GM12878 (cell line): ENCODE measurements around the gene QPRT. TPM values are rescaled to one million over a fixed set of nuclear protein-coding genes. Genes with fewer than 3 reads are reported as not detected.

Experiments
- ATAC-seq: fragments of 200-7000 bp; cut with Tn5 transposase; 3 replicates; pipeline ENCODE4 v1.9.1; 2020; ENCODE audit warnings: mild to moderate bottlenecking, moderate library complexity
- BruUV-seq: library from RNA; stranded (reverse); fragments of 400-500 nt; replicated peaks from 2 replicates; lab custom pipeline; 2021; lab: Mats Ljungman, UMichigan
- CTCF ChIA-PET: fragments of 300-600 bp; sonication (Branson Sonifier 250); formaldehyde crosslinking; extraction: SDS; loops from one replicate; lab custom pipeline; 2021; ENCODE audit warnings: inconsistent platforms; lab: Yijun Ruan, JAX
- POLR2A ChIA-PET: fragments of 350-600 bp; formaldehyde crosslinking; extraction: SDS; loops from one replicate; lab custom pipeline; 2021; ENCODE audit warnings: inconsistent platforms; lab: Charles Lee
- RAD21 ChIA-PET: fragments of 300-600 bp; sonication (Branson Sonifier 250); formaldehyde crosslinking; loops from one replicate; lab custom pipeline; 2023; ENCODE audit warnings: antibody characterized with exemption; ENCODE audit not compliant: unreplicated experiment; lab: Charles Lee
- SMC1A ChIA-PET: fragments of 300-600 bp; sonication (Branson Sonifier 250); formaldehyde crosslinking; loops from one replicate; lab custom pipeline; 2023; ENCODE audit not compliant: unreplicated experiment, uncharacterized antibody; lab: Charles Lee
- DNase-seq: peaks from one replicate; pipeline ENCODE4 v3.0.0-alpha.2; 2011; ENCODE audit warnings: low read depth, low spot score
- FAIRE-seq: peaks from 3 replicates; lab custom pipeline; 2011; peaks lifted over from hg19 to GRCh38; lab: Jason Lieb, UNC
- H2AFZ ChIP-seq: 2 replicates; pipeline ENCODE4 v1.6.0; 2011; ENCODE audit warnings: low read depth, low read length, control low read depth; ENCODE audit not compliant: control insufficient read depth
- H3K27ac ChIP-seq: 2 replicates; pipeline ENCODE4 v1.5.1; 2011; ENCODE audit warnings: control low read depth; ENCODE audit not compliant: control insufficient read depth, insufficient read depth
- H3K27me3 ChIP-seq, 2 experiments: replicated peaks in 1 of 2; 2 replicates each; pipeline versions ENCODE4 v1.6.0 to v1.6.1; 2011; ENCODE audit warnings: low read length in 1 of 2; ENCODE audit not compliant: control insufficient read depth in 2 of 2, insufficient read depth in 2 of 2
- H3K36me3 ChIP-seq, 2 experiments: 2 replicates each; pipeline ENCODE4 v1.5.1; 2011; ENCODE audit warnings: low read length in 1 of 2; ENCODE audit not compliant: control insufficient read depth in 2 of 2, insufficient read depth in 2 of 2
- H3K4me1 ChIP-seq: 2 replicates; pipeline ENCODE4 v1.6.1; 2011; ENCODE audit warnings: mild to moderate bottlenecking, low read length, moderate library complexity, mixed read lengths; ENCODE audit not compliant: control insufficient read depth, insufficient read depth
- H3K4me2 ChIP-seq: 2 replicates; pipeline ENCODE4 v1.6.0; 2011; ENCODE audit warnings: control low read depth; ENCODE audit not compliant: control insufficient read depth, insufficient read depth
- H3K4me3 ChIP-seq: fragments of 200-600 bp; sonication (generic); 2 replicates; pipeline ENCODE4 v1.5.1; 2016
- H3K79me2 ChIP-seq: 2 replicates; pipeline ENCODE4 v1.6.0; 2011; ENCODE audit warnings: low read length; ENCODE audit not compliant: control insufficient read depth, insufficient read depth
- H3K9ac ChIP-seq: 2 replicates; pipeline ENCODE4 v1.8.0; 2011; ENCODE audit warnings: low read length, control low read depth, mixed read lengths; ENCODE audit not compliant: control insufficient read depth, insufficient read depth
- H3K9me3 ChIP-seq: replicated peaks from 3 replicates; pipeline ENCODE4 v1.5.1; 2011; ENCODE audit warnings: mild to moderate bottlenecking, low read length; ENCODE audit not compliant: control insufficient read depth, insufficient read depth
- H4K20me1 ChIP-seq: 2 replicates; pipeline ENCODE4 v1.6.0; 2011; ENCODE audit not compliant: control insufficient read depth, insufficient read depth
- CBFB ChIP-seq: IDR thresholded peaks from 2 replicates; pipeline ENCODE4 v1.6.1; 2016; ENCODE audit warnings: antibody characterized with exemption, low read depth
- CHD1 ChIP-seq: IDR thresholded peaks from 2 replicates; pipeline ENCODE4 v1.6.1; 2012; ENCODE audit warnings: low read depth, low read length, improper control_type of control experiment
- HDAC6 ChIP-seq: fragments of 200-600 bp; sonication (generic); IDR thresholded peaks from one replicate; pipeline ENCODE4 v1.8.0; 2017; ENCODE audit warnings: antibody characterized with exemption; ENCODE audit not compliant: unreplicated experiment
- PAX5 ChIP-seq: IDR thresholded peaks from 2 replicates; pipeline ENCODE4 v1.6.1; 2011; ENCODE audit warnings: low read depth, low read length, borderline replicate concordance
- POLR2AphosphoS2 ChIP-seq: IDR thresholded peaks from 2 replicates; pipeline ENCODE4 v1.6.1; 2011; ENCODE audit warnings: low read depth, mild to moderate bottlenecking, low read length, improper control_type of control experiment, moderate library complexity
- RAD21 ChIP-seq: IDR thresholded peaks from 2 replicates; pipeline ENCODE4 v1.6.1; 2011; ENCODE audit warnings: mild to moderate bottlenecking, low read depth, low read length, moderate library complexity; ENCODE audit not compliant: insufficient read depth
- SIN3A ChIP-seq: IDR thresholded peaks from 2 replicates; pipeline ENCODE4 v1.6.1; 2012; ENCODE audit warnings: low read depth, low read length, improper control_type of control experiment
- SMC3 ChIP-seq: IDR thresholded peaks from 2 replicates; pipeline ENCODE4 v1.6.1; 2011; ENCODE audit warnings: low read length, improper control_type of control experiment, borderline replicate concordance
- WGBS: methylation state at CpG from one replicate; pipeline ENCODE4 v1.1.6; 2016; ENCODE audit warnings: low lambda C conversion rate; ENCODE audit not compliant: insufficient replicate concordance, insufficient coverage; ENCODE audit errors: missing lambda C conversion rate; 5-methylcytosine and 5-hydroxymethylcytosine counted together
- in situ Hi-C: fragments of 300-500 bp; cut with MboI; formaldehyde crosslinking; loops from 9 replicates; pipeline ENCODE4 v1.14.3; 2018; ENCODE audit warnings: mixed read lengths
- intact Hi-C: fragments of 100-400 bp; cut with micrococcal nuclease; formaldehyde crosslinking; loops from one replicate; pipeline ENCODE4 v1.14.2; 2022; ENCODE audit not compliant: unreplicated experiment
- polyA plus RNA-seq, 11 experiments: library from polyadenylated mRNA; depleted of rRNA in 4 of 11; unstranded in 6 of 11; stranded (reverse) in 5 of 11; fragments of >200 nt; fragmentation: Nextera tagmentation in 4 of 11; fragmentation: Illumina TruSeq in 1 of 11; extraction: Ambion mirVana in 4 of 11; extraction: Trizol in 1 of 11; gene quantifications; 1 replicate in 1 of 11; 2 replicates in 10 of 11; pipeline versions ENCODE4 v1.2.1 to v1.2.3, GENCODE V29; 2011 to 2016; ENCODE audit warnings: inconsistent platforms in 2 of 11, missing spikeins in 2 of 11, low read depth in 1 of 11
- total RNA-seq, 4 experiments: library from RNA; depleted of rRNA in 3 of 4; stranded (reverse); fragments of >200 nt in 3 of 4; fragmentation: Illumina TruSeq in 1 of 4; extraction: Trizol in 1 of 4; gene quantifications; 2 replicates each; pipeline versions ENCODE4 v1.2.1 to v1.2.3, GENCODE V29; 2013 to 2021
- TF ChIP-seq, protein P1 (sequence below), 3 experiments: IDR thresholded peaks in 2 of 3; conservative IDR thresholded peaks in 1 of 3; 2 replicates each; pipeline ENCODE4 v1.5.1; 2011; ENCODE audit warnings: low read depth in 3 of 3, low read length in 3 of 3, mild to moderate bottlenecking in 3 of 3, control low read depth in 2 of 3, moderate library complexity in 2 of 3, inconsistent platforms in 1 of 3, mixed read lengths in 1 of 3; ENCODE audit not compliant: control insufficient read depth in 2 of 3, insufficient read depth in 1 of 3; ENCODE audit errors: extremely low read depth in 1 of 3
- TF ChIP-seq, protein P2 (sequence below): fragments of 450-650 bp; IDR thresholded peaks from 2 replicates; pipeline ENCODE4 v1.6.1; 2016; ENCODE audit warnings: mild to moderate bottlenecking

QPRT gene
- total and polyA plus RNA-seq, 10 of the 15 experiments (the other 5 are each of a cell fraction or from before 2014, with no cell fraction given), result 2.7 to 43.0 (median 31.3) TPM

DNA sequence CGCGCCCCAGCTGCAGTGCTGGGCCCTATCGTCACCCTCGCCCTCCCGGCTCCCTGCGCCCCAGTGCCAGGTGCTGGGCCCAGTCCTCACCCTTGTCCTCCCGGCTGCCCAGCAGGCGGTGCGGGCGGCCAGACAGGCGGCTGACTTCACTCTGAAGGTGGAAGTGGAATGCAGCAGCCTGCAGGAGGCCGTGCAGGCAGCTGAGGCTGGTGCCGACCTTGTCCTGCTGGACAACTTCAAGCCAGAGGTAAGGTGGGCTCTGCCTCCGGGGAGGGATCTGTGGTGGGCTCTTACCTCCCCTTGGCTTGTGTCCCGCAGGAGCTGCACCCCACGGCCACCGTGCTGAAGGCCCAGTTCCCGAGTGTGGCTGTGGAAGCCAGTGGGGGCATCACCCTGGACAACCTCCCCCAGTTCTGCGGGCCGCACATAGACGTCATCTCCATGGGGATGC, 17.9 kb downstream of the QPRT start:
- DNase-seq, result no peak
- Histone ChIP-seq H3K4me2 (no peak overlapping the region), H3K36me3 (no peaks in the 10 kb centered on the region; a peak in 1 of 4 replicates), H3K79me2 (peaks cover under 1% of the 10 kb centered on the region; the same call in 1 of the 2 replicates), H3K27me3 (no peaks in the 10 kb centered on the region), H3K4me1 (peaks cover 3% of the 10 kb centered on the region; the same call in 1 of the 2 replicates), H4K20me1 (no peaks in the 10 kb centered on the region), H3K9me3 (peaks cover 1% of the 10 kb centered on the region; the same call in 2 of the 3 replicates), H3K9ac (no peak overlapping the region), H2AFZ (no peak overlapping the region), H3K27ac (no peak overlapping the region), H3K4me3 (no peak overlapping the region)
- no peak for FAIRE-seq
- ATAC-seq, result no peak
- intact Hi-C loops, result no loop called here
- CTCF ChIA-PET, result interaction anchor here (0.6 to 1.9 kb wide), 2 partner anchors 11 to 35 kb away, joined by 3 to 6 read pairs; no protein-coding TSS in a partner anchor
- SMC1A ChIA-PET, result interaction anchor here (1.3 kb wide), 1 partner anchor 18 kb away, joined by 3 read pairs; the partner anchor contains the start of gene QPRT
- TF ChIP-seq CHD1 (no peak), POLR2AphosphoS2 (no peak), SIN3A (no peak), HDAC6 (no peak), CBFB (no peak), RAD21 (no peak), PAX5 (no peak), SMC3 (no peak)
- TF ChIP-seq, protein P1, sequence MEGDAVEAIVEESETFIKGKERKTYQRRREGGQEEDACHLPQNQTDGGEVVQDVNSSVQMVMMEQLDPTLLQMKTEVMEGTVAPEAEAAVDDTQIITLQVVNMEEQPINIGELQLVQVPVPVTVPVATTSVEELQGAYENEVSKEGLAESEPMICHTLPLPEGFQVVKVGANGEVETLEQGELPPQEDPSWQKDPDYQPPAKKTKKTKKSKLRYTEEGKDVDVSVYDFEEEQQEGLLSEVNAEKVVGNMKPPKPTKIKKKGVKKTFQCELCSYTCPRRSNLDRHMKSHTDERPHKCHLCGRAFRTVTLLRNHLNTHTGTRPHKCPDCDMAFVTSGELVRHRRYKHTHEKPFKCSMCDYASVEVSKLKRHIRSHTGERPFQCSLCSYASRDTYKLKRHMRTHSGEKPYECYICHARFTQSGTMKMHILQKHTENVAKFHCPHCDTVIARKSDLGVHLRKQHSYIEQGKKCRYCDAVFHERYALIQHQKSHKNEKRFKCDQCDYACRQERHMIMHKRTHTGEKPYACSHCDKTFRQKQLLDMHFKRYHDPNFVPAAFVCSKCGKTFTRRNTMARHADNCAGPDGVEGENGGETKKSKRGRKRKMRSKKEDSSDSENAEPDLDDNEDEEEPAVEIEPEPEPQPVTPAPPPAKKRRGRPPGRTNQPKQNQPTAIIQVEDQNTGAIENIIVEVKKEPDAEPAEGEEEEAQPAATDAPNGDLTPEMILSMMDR (IDR thresholded peaks at IDR 0.05 in 2 of 3, conservative IDR thresholded peaks at IDR 0.05 in 1 of 3; ENCODE audit: control insufficient read depth in 2 of 3, extremely low read depth in 1 of 3, insufficient read depth in 1 of 3, low read depth in 3 of 3, low read length in 3 of 3), result no peak
- TF ChIP-seq, protein P2, sequence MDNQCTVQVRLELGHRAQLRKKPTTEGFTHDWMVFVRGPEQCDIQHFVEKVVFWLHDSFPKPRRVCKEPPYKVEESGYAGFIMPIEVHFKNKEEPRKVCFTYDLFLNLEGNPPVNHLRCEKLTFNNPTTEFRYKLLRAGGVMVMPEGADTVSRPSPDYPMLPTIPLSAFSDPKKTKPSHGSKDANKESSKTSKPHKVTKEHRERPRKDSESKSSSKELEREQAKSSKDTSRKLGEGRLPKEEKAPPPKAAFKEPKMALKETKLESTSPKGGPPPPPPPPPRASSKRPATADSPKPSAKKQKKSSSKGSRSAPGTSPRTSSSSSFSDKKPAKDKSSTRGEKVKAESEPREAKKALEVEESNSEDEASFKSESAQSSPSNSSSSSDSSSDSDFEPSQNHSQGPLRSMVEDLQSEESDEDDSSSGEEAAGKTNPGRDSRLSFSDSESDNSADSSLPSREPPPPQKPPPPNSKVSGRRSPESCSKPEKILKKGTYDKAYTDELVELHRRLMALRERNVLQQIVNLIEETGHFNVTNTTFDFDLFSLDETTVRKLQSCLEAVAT, result no peak
- RAD21 ChIA-PET, result no interaction called here
- in situ Hi-C loops, result loop anchor here (5.0 kb wide), 1 partner anchor 330 kb away; no protein-coding TSS in a partner anchor
- BruUV-seq, result no TSS peak
- 83% methylated on average over 21 of the region's 21 CpGs for WGBS
- POLR2A ChIA-PET, result no interaction called here
